Measurements from ENCODE around the gene IZUMO1.
"Not testable (repeated sequence)": the region's sequence is repeated elsewhere in the genome, so short reads cannot be mapped to it uniquely, and the experiment has no call there.

DNA sequence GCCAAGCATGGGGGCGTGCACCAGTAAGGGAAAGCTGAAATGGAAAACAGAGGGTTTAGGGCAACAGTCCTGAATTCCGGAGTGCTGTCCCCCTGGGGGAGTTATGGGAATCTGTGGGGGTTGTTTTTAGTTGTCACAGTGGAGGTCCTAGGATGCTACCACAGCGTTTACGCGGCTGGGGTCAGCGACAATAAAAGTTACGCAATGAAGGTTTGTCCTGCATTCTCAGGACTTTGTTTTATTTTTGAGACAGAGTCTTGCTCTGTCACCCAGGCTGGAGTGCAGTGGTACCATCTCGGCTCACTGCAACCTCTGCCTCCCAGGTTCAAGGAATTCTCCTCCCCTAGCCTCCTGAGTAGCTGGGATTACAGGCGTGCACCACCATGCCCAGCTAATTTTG lies 53.1 kb downstream of the IZUMO1 start:
- TF ChIP-seq, protein P1, sequence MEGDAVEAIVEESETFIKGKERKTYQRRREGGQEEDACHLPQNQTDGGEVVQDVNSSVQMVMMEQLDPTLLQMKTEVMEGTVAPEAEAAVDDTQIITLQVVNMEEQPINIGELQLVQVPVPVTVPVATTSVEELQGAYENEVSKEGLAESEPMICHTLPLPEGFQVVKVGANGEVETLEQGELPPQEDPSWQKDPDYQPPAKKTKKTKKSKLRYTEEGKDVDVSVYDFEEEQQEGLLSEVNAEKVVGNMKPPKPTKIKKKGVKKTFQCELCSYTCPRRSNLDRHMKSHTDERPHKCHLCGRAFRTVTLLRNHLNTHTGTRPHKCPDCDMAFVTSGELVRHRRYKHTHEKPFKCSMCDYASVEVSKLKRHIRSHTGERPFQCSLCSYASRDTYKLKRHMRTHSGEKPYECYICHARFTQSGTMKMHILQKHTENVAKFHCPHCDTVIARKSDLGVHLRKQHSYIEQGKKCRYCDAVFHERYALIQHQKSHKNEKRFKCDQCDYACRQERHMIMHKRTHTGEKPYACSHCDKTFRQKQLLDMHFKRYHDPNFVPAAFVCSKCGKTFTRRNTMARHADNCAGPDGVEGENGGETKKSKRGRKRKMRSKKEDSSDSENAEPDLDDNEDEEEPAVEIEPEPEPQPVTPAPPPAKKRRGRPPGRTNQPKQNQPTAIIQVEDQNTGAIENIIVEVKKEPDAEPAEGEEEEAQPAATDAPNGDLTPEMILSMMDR (conservative IDR thresholded peaks at IDR 0.05; ENCODE audit: low read depth, low read length), result not testable (repeated sequence)
- TF ChIP-seq EZH2 (IDR thresholded peaks at IDR 0.05; ENCODE audit: borderline replicate concordance, low read depth, low read length, poor library complexity, severe bottlenecking), result not testable (repeated sequence)
